Measurements from ENCODE around the gene FBN1.

DNA sequence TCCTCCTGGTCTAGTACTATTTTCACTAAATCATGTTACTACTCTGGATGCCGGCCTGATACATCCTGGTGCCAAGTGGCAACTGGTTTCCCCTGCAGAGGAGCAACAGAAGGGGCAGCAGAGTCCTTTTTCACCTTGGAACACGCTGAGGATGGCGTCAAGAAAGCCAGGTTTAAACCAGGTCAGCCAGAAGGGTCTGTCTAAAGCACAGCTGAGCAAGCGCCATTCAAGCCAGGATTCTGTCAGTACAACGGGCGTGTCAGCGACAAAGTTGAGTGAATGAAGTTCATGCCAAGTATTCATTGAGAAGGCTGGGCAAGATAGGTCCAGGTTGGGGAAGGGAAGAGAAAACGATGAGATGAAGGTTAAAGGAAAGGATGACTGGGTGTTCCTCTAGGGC is 88.2 kb downstream of the FBN1 start:
- no peak for TF ChIP-seq HDAC2 (IDR thresholded peaks at IDR 0.05)
- TF ChIP-seq SMC3 (IDR thresholded peaks at IDR 0.05): no peak
- TF ChIP-seq, protein P1, sequence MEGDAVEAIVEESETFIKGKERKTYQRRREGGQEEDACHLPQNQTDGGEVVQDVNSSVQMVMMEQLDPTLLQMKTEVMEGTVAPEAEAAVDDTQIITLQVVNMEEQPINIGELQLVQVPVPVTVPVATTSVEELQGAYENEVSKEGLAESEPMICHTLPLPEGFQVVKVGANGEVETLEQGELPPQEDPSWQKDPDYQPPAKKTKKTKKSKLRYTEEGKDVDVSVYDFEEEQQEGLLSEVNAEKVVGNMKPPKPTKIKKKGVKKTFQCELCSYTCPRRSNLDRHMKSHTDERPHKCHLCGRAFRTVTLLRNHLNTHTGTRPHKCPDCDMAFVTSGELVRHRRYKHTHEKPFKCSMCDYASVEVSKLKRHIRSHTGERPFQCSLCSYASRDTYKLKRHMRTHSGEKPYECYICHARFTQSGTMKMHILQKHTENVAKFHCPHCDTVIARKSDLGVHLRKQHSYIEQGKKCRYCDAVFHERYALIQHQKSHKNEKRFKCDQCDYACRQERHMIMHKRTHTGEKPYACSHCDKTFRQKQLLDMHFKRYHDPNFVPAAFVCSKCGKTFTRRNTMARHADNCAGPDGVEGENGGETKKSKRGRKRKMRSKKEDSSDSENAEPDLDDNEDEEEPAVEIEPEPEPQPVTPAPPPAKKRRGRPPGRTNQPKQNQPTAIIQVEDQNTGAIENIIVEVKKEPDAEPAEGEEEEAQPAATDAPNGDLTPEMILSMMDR (IDR thresholded peaks at IDR 0.05): no peak
- no peak for TF ChIP-seq POLR2A (IDR thresholded peaks at IDR 0.05; ENCODE audit: low read length)
- no peak for TF ChIP-seq KDM1A (IDR thresholded peaks at IDR 0.05; ENCODE audit: low read depth)
- TF ChIP-seq JUN (IDR thresholded peaks at IDR 0.05): no peak
- TF ChIP-seq HEYL (CRISPR knock-in tag; IDR thresholded peaks at IDR 0.05): no peak
- TF ChIP-seq PBX3 (IDR thresholded peaks at IDR 0.05): no peak
- no peak for TF ChIP-seq CHD4 (IDR thresholded peaks at IDR 0.05; ENCODE audit: borderline replicate concordance)
- TF ChIP-seq, protein P2, sequence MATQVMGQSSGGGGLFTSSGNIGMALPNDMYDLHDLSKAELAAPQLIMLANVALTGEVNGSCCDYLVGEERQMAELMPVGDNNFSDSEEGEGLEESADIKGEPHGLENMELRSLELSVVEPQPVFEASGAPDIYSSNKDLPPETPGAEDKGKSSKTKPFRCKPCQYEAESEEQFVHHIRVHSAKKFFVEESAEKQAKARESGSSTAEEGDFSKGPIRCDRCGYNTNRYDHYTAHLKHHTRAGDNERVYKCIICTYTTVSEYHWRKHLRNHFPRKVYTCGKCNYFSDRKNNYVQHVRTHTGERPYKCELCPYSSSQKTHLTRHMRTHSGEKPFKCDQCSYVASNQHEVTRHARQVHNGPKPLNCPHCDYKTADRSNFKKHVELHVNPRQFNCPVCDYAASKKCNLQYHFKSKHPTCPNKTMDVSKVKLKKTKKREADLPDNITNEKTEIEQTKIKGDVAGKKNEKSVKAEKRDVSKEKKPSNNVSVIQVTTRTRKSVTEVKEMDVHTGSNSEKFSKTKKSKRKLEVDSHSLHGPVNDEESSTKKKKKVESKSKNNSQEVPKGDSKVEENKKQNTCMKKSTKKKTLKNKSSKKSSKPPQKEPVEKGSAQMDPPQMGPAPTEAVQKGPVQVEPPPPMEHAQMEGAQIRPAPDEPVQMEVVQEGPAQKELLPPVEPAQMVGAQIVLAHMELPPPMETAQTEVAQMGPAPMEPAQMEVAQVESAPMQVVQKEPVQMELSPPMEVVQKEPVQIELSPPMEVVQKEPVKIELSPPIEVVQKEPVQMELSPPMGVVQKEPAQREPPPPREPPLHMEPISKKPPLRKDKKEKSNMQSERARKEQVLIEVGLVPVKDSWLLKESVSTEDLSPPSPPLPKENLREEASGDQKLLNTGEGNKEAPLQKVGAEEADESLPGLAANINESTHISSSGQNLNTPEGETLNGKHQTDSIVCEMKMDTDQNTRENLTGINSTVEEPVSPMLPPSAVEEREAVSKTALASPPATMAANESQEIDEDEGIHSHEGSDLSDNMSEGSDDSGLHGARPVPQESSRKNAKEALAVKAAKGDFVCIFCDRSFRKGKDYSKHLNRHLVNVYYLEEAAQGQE (IDR thresholded peaks at IDR 0.05): no peak
- no peak for TF ChIP-seq RAD21 (conservative IDR thresholded peaks at IDR 0.05 in 1 of 2, IDR thresholded peaks at IDR 0.05 in 1 of 2)
- TF ChIP-seq, protein P3, sequence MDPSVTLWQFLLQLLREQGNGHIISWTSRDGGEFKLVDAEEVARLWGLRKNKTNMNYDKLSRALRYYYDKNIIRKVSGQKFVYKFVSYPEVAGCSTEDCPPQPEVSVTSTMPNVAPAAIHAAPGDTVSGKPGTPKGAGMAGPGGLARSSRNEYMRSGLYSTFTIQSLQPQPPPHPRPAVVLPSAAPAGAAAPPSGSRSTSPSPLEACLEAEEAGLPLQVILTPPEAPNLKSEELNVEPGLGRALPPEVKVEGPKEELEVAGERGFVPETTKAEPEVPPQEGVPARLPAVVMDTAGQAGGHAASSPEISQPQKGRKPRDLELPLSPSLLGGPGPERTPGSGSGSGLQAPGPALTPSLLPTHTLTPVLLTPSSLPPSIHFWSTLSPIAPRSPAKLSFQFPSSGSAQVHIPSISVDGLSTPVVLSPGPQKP (IDR thresholded peaks at IDR 0.05; ENCODE audit: low read depth, low read length): no peak
- TF ChIP-seq USF2 (IDR thresholded peaks at IDR 0.05): no peak
- TF ChIP-seq MAX (IDR thresholded peaks at IDR 0.05): no peak
